SK-N-SH (cell line): Measurements from ENCODE around the gene MUC5B. TPM values are rescaled to one million over a fixed set of nuclear protein-coding genes. Genes with fewer than 3 reads are reported as not detected.

ENCODE experiments used
- CTCF ChIA-PET: fragments of 300-600, 350-600 bp; formaldehyde crosslinking; extraction: SDS; loops from one replicate; lab custom pipeline; 2021; lab: Yijun Ruan, JAX
- POLR2A ChIA-PET: fragments of 350-600 bp; sonication (Branson Sonifier 250); formaldehyde crosslinking; extraction: SDS; loops from one replicate; lab custom pipeline; 2020; ENCODE audit warnings: antibody characterized with exemption, inconsistent platforms; lab: Yijun Ruan, JAX
- DNase-seq: peaks from one replicate; pipeline ENCODE4 v3.0.0; 2012
- H2AFZ ChIP-seq: fragments of 200-600 bp; sonication (generic); 2 replicates; pipeline ENCODE4 v1.8.1; 2016; ENCODE audit warnings: antibody characterized with exemption, mild to moderate bottlenecking, low read depth
- H3F3A ChIP-seq: fragments of 200-600 bp; sonication (generic); replicated peaks from 2 replicates; pipeline ENCODE3; 2016; ENCODE audit warnings: antibody characterized with exemption, mild to moderate bottlenecking; ENCODE audit not compliant: insufficient read depth
- H3K27ac ChIP-seq, 2 experiments: fragments of 200-500 bp in 1 of 2; fragments of 200-600 bp in 1 of 2; sonication (Bioruptor generic) in 1 of 2; sonication (generic), shearing (Covaris generic) in 1 of 2; 2 replicates each; pipeline versions ENCODE4 v1.5.1 to v1.6.1; 2014 to 2016; ENCODE audit warnings: low read depth in 2 of 2, inconsistent platforms in 1 of 2, low read length in 1 of 2, mild to moderate bottlenecking in 1 of 2, mixed read lengths in 1 of 2
- H3K27me3 ChIP-seq: fragments of 200-600 bp; sonication (generic), shearing (Covaris generic); 2 replicates; pipeline ENCODE4 v1.6.1; 2016; ENCODE audit warnings: mixed run types; ENCODE audit not compliant: insufficient read depth
- H3K36me3 ChIP-seq, 2 experiments: fragments of 200-500 bp in 1 of 2; fragments of 200-600 bp in 1 of 2; sonication (Bioruptor generic) in 1 of 2; sonication (generic) in 1 of 2; replicated peaks in 1 of 2; 2 replicates each; pipeline versions ENCODE3 to v1.5.1; 2014 to 2016; ENCODE audit warnings: low read length in 1 of 2, mild to moderate bottlenecking in 1 of 2; ENCODE audit not compliant: insufficient read depth in 2 of 2, control insufficient read depth in 1 of 2
- H3K4me1 ChIP-seq, 2 experiments: fragments of 200-500 bp in 1 of 2; fragments of 200-600 bp in 1 of 2; sonication (Bioruptor generic) in 1 of 2; sonication (generic), shearing (Covaris generic) in 1 of 2; 2 replicates each; pipeline versions ENCODE4 v1.5.1 to v1.6.1; 2014 to 2016; ENCODE audit warnings: low read depth in 1 of 2, low read length in 1 of 2, mixed run types in 1 of 2; ENCODE audit not compliant: insufficient read depth in 2 of 2, control insufficient read depth in 1 of 2
- H3K4me2 ChIP-seq: fragments of 200-600 bp; sonication (generic), shearing (Covaris generic); 2 replicates; pipeline ENCODE4 v1.6.1; 2017; ENCODE audit warnings: mixed run types
- H3K4me3 ChIP-seq, 2 experiments: fragments of 200-500 bp in 1 of 2; fragments of 200-600 bp in 1 of 2; sonication (Bioruptor generic) in 1 of 2; sonication (generic), shearing (Covaris generic) in 1 of 2; 2 replicates each; pipeline versions ENCODE4 v1.5.1 to v1.8.1; 2014 to 2016; ENCODE audit warnings: low read depth in 2 of 2, inconsistent platforms in 1 of 2, low read length in 1 of 2, mild to moderate bottlenecking in 1 of 2, mixed read lengths in 1 of 2, moderate library complexity in 1 of 2
- H3K79me2 ChIP-seq: fragments of 200-600 bp; sonication (generic); 2 replicates; pipeline ENCODE4 v1.8.1; 2017; ENCODE audit warnings: mild to moderate bottlenecking; ENCODE audit not compliant: insufficient read depth
- H3K9ac ChIP-seq: fragments of 200-600 bp; sonication (generic); 2 replicates; pipeline ENCODE4 v1.6.1; 2017; ENCODE audit warnings: mixed run types
- H3K9me2 ChIP-seq: fragments of 200-600 bp; sonication (generic); 2 replicates; pipeline ENCODE4 v1.6.1; 2017; ENCODE audit warnings: mixed run types
- H3K9me3 ChIP-seq: fragments of 200-600 bp; sonication (generic); 2 replicates; pipeline ENCODE4 v1.6.1; 2017; ENCODE audit warnings: mixed run types, mild to moderate bottlenecking, moderate library complexity
- H4K20me1 ChIP-seq: fragments of 200-600 bp; sonication (generic); 2 replicates; pipeline ENCODE4 v1.6.1; 2017; ENCODE audit warnings: mild to moderate bottlenecking, mixed run types; ENCODE audit not compliant: insufficient read depth
- ELF1 ChIP-seq: IDR thresholded peaks from 2 replicates; pipeline ENCODE4 v1.4.0; 2012
- EP300 ChIP-seq, 2 experiments: IDR thresholded peaks; 2 replicates each; pipeline versions ENCODE4 v1.4.0 to v1.6.1; 2012; ENCODE audit warnings: borderline replicate concordance in 1 of 2, low read depth in 1 of 2, low read length in 1 of 2
- FOXM1 ChIP-seq: IDR thresholded peaks from 2 replicates; pipeline ENCODE4 v1.4.0; 2012; ENCODE audit warnings: low read depth, mild to moderate bottlenecking
- GATA2 ChIP-seq: sonication (generic); formaldehyde crosslinking; IDR thresholded peaks from 2 replicates; pipeline ENCODE4 v1.5.0; 2020; ENCODE audit warnings: mild to moderate bottlenecking, missing genetic modification reagents
- JUND ChIP-seq: IDR thresholded peaks from 2 replicates; pipeline ENCODE4 v1.4.0; 2012
- MAX ChIP-seq: IDR thresholded peaks from 2 replicates; pipeline ENCODE4 v1.4.0; 2012; ENCODE audit warnings: low read depth
- NFIC ChIP-seq: IDR thresholded peaks from 2 replicates; pipeline ENCODE4 v1.4.0; 2012; ENCODE audit warnings: borderline replicate concordance
- REST ChIP-seq: IDR thresholded peaks from 2 replicates; pipeline ENCODE4 v1.6.1; 2012; ENCODE audit warnings: mild to moderate bottlenecking, low read depth, low read length, moderate library complexity
- SIN3A ChIP-seq: IDR thresholded peaks from 2 replicates; pipeline ENCODE4 v1.6.1; 2012; ENCODE audit warnings: low read depth, mild to moderate bottlenecking, low read length, moderate library complexity, borderline replicate concordance
- TCF12 ChIP-seq: IDR thresholded peaks from 2 replicates; pipeline ENCODE4 v1.4.0; 2012
- YY1 ChIP-seq: IDR thresholded peaks from 2 replicates; pipeline ENCODE4 v1.4.0; 2012; ENCODE audit warnings: low read depth, mild to moderate bottlenecking
- WGBS: methylation state at CpG from one replicate; pipeline ENCODE4 v1.1.6; 2017; ENCODE audit warnings: low lambda C conversion rate; 5-methylcytosine and 5-hydroxymethylcytosine counted together
- polyA plus RNA-seq, 3 experiments: library from polyadenylated mRNA; depleted of rRNA; stranded (reverse); fragments of >200 nt; gene quantifications; 2 replicates each; pipeline ENCODE4 v1.2.3, GENCODE V29; 2012

Gene MUC5B
- polyA plus RNA-seq, 1 of the 3 experiments (the other 2 are of a cell fraction): not detected

GRCh38 chr11:1225386-1226225 lies 2.7 kb downstream of the MUC5B start:
- Histone ChIP-seq H4K20me1 (no peaks in the 10 kb centered on the region), H3K27me3 (no peaks in the 10 kb centered on the region), H3K9me2 (no peaks in the 10 kb centered on the region), H3K9me3 (no peaks in the 10 kb centered on the region), H3F3A (no peaks in the 10 kb centered on the region)
- 80% methylated on average over 14 of the region's 29 CpGs for WGBS
- POLR2A ChIA-PET: no interaction called here
- TF ChIP-seq JUND (no peak), FOXM1 (no peak), GATA2 (CRISPR knock-in tag) (no peak), TCF12 (no peak), REST (no peak)
- TF ChIP-seq, all 33 proteins: peak for 0
- Histone ChIP-seq H3K4me2 (no peak overlapping the region), H3K4me1 (no peaks in the 10 kb centered on the region), H3K36me3 (no peaks in the 10 kb centered on the region), H2AFZ (no peak overlapping the region), H3K27ac (no peak overlapping the region), H3K4me3 (no peak overlapping the region), H3K79me2 (no peaks in the 10 kb centered on the region), H3K9ac (no peak overlapping the region)
- CTCF ChIA-PET: interaction anchor here (0.9 to 2.2 kb wide), 4 partner anchors 23 to 292 kb away, joined by 4 to 7 read pairs (median 6); no protein-coding TSS in a partner anchor
- peak; percentile 30 for DNase-seq

GRCh38 chr11:1226226-1226985 lies 3.5 kb downstream of the MUC5B start:
- CTCF ChIA-PET: interaction anchor here (1.1 to 2.0 kb wide), 3 partner anchors 26 to 291 kb away, joined by 3 to 5 read pairs (median 4); no protein-coding TSS in a partner anchor

More at GRCh38 chr11:1226226-1226985, 3.5 kb downstream of the MUC5B start:
- no peaks in the 10 kb centered on the region for H3K36me3 ChIP-seq
- TF ChIP-seq YY1 (no peak), NFIC (no peak), FOXM1 (no peak), ELF1 (no peak), EP300 (IDR thresholded peaks at IDR 0.05; ENCODE audit: borderline replicate concordance in 1 of 2, low read depth in 1 of 2, low read length in 1 of 2) (no peak), SIN3A (no peak), MAX (no peak)
- WGBS: 79% methylated on average over 17 of the region's 41 CpGs
- peaks cover 0 to 2% of the 10 kb centered on the region in 2 experiments; a peak in 1 of 4 replicates for H3K4me1 ChIP-seq
- DNase-seq: peak; percentile 55
- H3K27me3 ChIP-seq: no peaks in the 10 kb centered on the region
- H3F3A ChIP-seq: no peaks in the 10 kb centered on the region
- no peak overlapping the region for H3K9ac ChIP-seq
- POLR2A ChIA-PET: no interaction called here
- no peak overlapping the region for H2AFZ ChIP-seq
- no peak overlapping the region for H3K4me2 ChIP-seq
- no peak overlapping the region for H3K4me3 ChIP-seq
- H3K27ac ChIP-seq: no peak overlapping the region
- no peaks in the 10 kb centered on the region for H3K79me2 ChIP-seq
- no peaks in the 10 kb centered on the region for H4K20me1 ChIP-seq
- no peaks in the 10 kb centered on the region for H3K9me2 ChIP-seq
- no peaks in the 10 kb centered on the region for H3K9me3 ChIP-seq
